GM19467 (cell line): ENCODE data around the gene TRPV4.

ENCODE experiments used
- ATAC-seq: cut with Tn5 transposase; IDR thresholded peaks from one replicate; pipeline ENCODE4 v1.9.1; 2021; ENCODE audit warnings: mild to moderate bottlenecking, moderate library complexity; ENCODE audit not compliant: unreplicated experiment

TRPV4 gene

DNA sequence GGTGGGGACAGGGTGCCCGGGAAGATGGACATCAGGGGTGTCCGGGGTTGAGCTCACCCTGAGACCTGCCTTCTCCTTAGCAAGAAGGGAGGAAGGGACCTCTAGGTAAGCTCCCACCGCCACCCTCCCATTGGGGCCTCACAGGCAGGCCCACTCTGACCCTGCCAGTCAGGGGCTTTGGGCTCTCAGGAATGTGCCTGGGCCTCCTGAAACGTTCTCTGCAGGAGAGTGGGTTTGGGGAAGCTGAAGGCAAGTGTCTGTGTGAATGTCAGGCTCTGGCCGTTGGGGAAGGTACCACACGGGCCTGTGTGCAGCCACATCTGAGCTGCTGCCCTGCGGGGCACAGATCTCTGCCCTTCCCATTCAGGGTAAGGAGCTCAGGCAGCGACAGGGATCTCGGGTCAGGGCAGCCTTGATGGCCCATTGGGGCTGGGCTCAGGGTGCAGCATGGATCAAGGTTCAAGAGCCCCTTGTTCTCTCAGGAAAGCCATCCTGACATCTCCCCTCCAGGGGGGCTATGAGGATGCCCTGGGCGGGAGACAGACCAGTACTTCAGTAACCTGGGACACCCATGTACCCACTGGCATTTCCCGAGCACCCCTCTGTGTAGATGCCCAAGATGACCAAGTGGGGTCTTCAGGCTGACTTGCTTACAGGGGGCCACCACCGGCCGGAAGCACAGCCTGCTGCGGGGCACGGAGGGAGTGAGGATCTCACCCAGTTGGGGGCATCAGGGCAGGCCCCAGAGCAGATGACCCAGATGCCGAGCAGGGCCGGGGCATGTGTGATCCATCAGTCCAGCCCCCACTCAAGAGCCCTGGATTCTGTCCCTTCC is 89.9 kb downstream of the TRPV4 start:
- ATAC-seq: no peak

DNA sequence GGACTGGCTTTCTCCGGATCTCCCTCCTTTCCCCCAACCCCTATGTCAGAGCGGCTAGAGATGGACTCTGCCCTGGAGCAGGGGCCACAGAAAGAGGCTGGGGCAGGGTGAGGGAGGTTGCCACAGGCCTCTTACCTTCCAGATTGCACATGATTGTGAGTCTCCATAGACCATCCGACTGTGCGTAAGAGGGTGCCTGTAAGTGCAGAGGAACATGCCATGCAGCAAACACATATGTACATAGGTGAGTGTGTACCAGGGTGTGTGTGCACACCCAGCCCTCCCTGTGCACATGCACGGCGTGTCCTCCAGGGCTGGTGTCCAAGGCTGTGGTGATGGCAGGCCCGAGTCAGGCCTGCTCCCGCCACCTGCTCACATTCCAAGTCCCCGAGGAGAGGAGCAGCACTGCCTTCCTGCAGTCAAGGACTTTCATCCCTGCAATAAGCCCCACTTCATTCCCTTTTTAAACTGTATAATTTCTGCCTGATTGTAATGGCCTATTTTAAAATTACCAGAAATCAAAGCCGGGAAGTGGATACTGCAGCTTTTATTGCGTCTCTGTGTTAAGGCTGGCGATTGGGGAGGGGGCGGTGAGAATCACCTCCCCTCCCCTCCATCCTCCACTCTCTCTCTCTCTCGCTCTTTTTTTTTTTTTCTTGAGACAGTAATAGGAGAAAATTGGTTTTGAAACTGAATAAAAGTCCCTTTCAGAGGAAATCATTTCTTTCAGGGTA is 91.1 kb downstream of the TRPV4 start:
- ATAC-seq: no peak

DNA sequence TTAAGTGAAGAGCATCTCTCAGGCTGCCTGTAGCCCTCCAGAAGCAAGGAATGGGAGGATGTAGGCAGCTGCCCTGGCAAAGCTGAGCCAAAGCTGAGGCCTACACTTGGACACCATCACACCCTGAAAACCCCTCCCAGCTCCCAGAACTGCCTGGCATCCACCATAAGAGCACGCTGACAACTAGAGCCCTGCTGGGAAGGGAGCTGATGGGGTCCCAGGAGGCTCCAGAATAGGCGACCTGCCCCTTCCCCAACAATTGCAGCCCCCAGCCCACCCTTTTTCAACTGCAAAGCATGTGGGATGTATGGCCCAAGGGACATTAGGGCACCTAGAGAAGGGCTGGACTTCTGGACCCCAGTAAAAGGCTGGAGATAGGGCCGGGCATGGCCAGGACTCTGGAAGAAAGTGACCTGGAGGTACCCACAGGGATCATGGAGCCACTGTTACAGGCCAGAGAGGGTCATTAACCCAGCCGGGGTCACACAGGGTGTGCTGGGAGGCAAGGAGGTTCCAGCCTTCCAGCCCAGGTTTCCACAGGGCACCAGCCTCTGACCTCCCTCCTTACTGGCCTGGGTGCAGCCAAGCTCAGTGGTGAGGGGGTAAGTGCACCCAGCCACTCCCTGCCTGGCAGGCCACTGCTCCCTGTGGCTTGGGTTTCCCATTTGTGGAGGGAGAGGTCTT is 91.8 kb downstream of the TRPV4 start:
- ATAC-seq: no peak

DNA sequence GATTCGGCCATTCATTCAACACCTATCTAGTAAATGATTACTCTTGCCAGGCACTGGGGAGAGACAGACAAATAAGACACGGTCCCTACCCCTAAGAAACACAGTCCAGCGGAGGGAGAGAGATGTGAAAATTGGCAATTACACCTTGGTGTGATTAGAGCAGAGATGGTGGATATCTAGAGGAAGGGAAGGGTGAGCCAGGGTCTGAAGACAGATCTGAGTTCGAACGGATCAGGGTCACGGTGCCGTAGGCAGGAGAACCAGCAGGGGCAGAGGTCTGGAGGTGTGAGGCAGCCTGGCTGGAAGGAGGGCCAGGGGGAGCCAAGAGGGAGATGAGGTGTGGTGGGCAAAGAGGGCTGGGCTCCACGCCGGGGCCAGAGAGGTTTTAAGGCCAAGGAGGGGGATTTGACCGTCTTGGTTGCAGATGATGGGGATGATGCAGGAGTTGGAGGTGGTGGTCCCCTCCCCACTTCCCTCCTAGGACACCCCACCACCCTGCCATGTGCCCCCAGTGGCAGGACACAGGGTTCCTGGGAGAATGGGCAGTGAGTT is 92.4 kb downstream of the TRPV4 start:
- ATAC-seq: no peak

DNA sequence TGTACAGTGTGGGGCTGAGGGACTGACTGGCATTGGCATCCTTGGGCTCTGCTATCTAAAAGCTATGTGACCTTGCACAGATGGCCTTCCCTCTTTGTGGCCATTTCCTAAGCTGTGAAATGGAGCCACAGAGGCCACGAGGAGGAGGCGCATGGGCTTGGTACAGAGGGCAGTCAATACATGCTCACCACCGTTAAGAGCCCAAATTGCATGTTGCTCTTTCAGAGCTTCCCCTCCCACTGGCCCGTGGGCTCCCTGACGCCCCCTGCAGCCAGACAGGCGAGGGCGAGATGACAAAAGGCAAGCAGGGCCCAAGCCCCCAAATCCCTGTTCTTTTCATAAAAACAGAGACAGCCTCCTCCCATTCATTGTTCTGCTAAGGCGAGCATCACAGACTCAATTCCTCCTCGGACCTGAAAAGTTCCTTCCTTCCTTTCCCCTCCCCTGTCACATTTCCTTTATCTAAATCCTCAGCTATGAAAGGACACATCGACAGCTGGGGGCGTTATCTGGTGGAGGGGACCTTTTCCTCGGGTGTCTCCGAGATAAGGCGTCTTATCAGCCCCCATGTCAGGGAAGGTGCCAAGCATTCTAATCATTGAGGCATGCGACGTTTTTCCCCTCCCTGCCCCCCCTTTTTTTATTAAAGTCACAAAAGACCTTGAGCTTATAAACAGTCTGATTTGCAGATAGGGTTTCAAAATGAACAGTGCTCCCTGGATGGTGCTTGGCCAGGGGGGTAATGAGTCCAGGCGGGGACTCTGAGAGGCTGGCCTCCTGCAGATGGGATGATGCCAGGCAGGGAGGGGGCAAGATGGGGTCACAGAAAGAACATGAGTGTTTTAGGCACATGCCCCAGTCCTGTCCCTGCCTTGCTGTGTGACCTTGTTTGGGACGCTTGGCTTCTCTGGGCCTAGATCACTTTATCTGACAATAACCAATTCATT is 93.2 kb downstream of the TRPV4 start:
- ATAC-seq: no peak

DNA sequence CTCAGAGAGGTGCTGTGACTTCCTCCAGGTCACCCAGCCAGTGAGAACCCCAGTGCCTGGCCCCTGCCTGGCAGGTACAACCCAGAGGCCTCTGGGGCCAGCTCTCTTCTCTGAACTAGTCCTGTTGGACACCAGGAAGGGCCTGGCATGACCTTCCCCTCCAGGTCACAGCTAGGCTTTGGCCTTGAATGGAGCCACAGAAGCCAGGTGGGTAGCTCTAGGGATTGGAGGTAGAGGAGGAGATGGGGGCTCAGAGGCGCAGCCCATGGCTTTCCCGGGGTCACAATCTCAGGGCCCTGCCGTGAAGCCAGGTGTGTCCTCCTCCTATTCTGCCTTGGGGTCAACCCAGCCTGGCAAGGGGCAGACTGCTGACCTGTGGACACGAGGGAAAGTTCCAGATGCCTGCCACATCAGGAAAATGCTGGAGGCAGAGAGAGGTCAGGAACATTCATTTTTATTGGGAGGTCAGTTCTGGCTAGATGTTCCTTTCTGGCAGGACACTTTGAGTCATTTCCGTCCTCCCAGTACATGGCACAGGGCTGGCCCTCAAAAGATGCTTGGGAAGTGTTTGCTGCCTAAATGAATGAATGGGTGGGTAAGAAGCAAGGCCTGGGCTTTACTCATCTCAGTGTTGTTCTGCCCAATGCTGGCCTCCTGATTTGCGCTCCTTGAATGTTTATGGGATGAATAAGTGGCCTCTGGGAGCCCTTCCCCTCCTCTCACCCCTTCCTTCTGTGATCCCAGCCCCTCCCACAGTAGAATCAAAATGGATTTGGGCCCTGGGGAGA is 94.1 kb downstream of the TRPV4 start:
- no peak for ATAC-seq

DNA sequence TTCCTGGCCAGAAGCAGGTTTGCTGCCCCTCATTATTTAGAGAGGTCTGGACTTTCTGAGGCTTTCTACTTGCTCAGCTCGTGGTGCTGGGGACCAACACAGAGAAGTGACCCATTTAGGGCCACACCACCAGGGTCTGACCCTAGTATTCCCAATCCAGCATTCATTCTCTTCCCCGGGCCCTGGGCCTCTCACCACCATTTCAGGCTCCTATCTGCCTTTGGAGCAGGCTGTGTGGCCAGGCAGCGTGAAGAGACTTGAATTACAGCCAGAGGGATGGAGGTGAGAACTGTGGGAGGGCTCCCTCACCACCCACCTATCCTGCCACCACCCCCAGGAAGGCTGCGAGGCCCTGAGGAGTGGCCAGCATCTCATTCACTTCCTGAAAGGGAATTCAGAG is 95.0 kb downstream of the TRPV4 start:
- no peak for ATAC-seq

DNA sequence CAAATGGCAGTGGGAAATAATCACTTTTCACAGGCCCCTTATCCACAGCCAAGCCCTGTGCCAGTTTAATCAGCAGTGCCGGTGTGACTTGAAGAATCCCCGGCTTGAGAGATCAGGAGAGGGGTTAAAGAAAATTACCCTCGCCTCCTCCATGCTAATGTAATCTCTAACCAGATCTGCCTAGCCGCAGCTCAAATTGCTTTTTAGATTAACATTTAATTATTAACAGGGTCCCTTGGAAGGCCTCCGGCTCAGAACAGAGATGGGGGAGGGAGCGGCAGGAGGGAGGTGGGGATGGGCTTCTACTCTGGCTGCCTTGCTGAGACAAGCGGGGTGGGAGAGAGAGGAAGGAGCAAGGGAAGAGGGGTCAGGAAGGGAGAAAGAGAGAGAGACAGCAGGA is 95.6 kb downstream of the TRPV4 start:
- ATAC-seq: no peak

DNA sequence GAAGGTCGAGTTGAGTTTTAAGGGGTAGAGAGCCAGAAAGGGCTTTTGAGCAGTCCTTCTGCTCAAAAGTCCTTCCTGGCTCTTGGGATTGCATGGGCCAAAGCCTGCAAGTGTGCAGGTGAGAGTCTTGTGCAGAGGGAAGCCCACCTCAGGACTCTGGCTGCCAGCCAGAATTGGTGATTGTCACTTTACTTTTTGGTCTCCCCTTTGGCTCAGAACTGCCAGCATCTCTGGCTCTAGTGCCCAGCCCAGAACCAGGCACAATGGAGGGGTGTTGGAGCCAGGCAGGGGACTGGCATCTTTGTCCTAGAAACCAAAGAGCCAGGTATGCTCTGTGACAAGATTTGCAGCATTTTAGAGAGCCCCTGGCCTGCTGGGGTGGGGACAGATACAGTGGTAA is 96.1 kb downstream of the TRPV4 start:
- ATAC-seq: no peak

DNA sequence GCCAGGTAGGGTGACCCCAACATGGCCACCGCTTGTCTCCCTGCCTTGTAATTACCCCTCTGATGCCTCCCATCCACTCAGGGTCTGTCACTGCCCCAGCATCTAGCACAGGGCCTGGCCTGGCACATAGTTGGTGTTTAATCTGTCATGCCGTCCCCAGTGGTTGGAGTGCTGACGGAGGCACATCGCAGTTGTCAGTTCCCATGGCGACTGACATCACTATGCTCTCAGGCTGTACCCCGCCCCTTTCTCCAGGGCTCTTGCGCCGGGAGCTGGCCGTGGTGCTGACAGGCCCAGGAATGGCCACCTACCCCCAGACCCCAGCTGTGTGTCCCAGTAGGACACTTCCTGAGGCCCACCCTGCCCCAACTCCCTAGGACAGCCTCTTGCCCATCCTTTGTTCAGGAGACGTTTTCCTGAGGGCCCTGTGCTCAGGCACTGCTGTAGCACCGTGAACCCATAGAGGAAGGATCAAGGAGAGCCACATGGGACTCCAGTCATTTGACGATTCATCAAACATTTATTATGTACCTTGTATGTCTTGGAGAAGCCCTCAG is 96.6 kb downstream of the TRPV4 start:
- ATAC-seq: no peak

DNA sequence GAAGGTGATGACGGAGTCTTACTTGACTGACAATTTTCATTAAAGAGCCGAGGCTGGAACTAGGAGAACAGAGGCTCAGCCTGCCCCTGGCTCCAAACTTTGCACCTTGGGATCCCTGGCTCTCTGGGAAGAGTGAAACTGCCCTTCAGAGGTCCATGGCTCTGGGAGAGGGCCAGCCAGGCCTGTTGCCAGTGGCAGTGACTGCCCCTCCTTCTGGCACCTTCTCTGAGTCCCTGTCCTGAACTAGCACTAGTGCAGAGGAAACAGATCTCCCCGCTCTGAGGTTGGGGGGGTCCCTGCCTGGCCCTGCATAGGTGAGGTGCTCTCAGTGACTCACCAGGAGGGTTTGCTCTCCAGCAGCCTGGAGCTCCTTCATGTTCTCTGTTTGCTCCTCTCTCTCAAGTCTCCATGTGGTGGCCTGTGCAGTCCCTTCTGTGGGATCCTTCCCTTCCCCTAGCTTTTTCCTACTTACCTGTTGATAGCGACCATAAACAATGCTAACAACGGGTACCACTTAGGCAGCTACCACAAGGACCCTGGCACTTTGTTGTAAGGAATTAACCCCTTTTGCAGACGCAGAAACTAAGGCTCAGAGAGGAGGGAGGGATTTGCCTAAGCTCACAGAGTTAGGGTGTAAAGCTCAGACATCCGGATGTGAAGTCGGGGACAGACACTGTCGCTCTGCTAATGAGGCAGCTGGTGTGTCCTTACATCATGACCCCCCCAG is 97.2 kb downstream of the TRPV4 start:
- no peak for ATAC-seq

DNA sequence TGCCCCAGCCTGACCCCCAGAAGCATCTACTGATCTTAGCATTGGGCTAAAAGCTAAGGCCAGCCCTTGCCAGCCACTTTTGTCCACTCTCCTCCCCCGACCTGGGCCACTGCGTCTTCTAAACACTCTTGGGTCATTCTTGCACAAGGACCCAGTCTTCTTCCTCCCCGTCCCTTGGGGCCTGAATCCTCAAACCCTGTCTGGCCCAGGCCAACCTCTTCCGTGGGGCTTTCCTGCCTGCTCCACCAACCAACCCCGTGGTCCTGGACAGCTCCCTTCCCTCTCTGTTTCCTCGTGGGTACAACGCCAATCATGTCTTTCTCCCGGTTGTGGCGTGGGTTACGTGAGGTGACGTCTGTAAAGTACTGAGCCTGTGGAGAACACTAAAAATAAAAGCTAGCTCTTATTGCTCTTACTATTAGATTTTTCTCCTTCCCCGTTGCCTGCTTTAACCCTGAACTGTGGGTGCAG is 98.1 kb downstream of the TRPV4 start:
- ATAC-seq: no peak

DNA sequence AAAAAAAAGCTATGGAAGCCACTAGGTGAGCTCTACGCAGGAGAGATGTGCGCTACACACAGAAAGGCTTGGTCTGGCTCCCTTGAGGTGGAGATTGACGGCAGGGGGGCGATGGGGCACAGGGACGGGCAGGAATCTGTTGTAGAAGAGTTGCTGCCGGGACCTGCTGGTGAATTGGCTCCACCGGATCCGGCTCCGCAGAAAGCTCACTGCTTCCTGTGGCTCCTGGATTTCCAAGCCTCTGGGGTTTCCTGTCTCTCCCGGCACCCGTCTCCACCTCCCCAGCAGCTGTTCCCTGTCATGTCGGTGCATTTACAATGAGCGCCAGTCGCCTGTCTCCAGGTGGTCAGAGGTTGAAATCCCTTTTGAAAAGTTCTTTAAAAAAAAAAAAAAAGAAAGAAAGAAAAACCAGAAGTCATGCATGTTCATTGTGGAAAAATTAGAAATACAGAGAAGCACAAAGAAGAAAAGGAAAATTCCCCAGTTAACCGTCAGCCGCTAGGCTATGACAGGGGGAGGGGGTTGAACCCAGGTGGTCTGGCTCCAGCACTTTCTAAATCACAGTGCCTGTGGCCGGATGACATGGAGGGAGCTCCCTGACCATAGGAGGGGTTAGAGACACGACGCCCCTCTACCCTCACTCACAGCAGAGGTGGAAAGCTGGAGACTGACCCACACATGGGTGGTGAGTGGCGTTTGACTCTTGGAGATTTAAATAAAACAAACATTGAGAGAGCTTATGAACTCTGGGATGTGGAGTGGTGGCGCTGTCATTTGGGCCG is 98.8 kb downstream of the TRPV4 start:
- no peak for ATAC-seq
